NCI-H748 (cell line): ENCODE results near the gene CT45A7.
"Not testable (repeated sequence)": the region's sequence is repeated elsewhere in the genome, so short reads cannot be mapped to it uniquely, and the experiment has no call there.

ENCODE experiments used
- DNase-seq: peaks from one replicate; lab custom pipeline; 2025; ENCODE audit not compliant: unreplicated experiment; lab: John Stamatoyannopoulos, UW

The CT45A7 gene

GRCh38 chrX:135837180-135837579, at the start of gene CT45A7:
Gene CT45A7, minus strand, starts transcription at chrX:135837280. Its CDS starts 3,747 bp downstream, at chrX:135833533.
- not testable (repeated sequence) for DNase-seq

GRCh38 chrX:135882741-135883140, 45.7 kb upstream of the CT45A7 start:
- not testable (repeated sequence) for DNase-seq

- not testable (repeated sequence) for DNase-seq
Measured at GRCh38 chrX:135871712-135872111, 34.6 kb upstream of the CT45A7 start, which contains the start of gene CT45A9. Gene CT45A9, minus strand, starts transcription at chrX:135871812. Its CDS starts 3,751 bp downstream, at chrX:135868061.

- DNase-seq = not testable (repeated sequence)
Measured at GRCh38 chrX:135854438-135854837, 17.4 kb upstream of the CT45A7 start, which contains the start of gene CT45A8. Gene CT45A8, minus strand, starts transcription at chrX:135854538. Its CDS starts 3,755 bp downstream, at chrX:135850783.

GRCh38 chrX:135819912-135820311, 17.2 kb downstream of the CT45A7 start, which contains the start of gene CT45A2:
Gene CT45A2, minus strand, starts transcription at chrX:135820012. Its CDS starts 3,747 bp downstream, at chrX:135816265.
- not testable (repeated sequence) for DNase-seq

GRCh38 chrX:135802687-135803086, 34.4 kb downstream of the CT45A7 start, which contains the start of gene CT45A6:
Gene CT45A6, minus strand, starts transcription at chrX:135802787. Its CDS starts 3,794 bp downstream, at chrX:135798993.
- DNase-seq = not testable (repeated sequence)

GRCh38 chrX:135785403-135785802, 51.7 kb downstream of the CT45A7 start, which contains the start of gene CT45A5:
Gene CT45A5, minus strand, starts transcription at chrX:135785503. Its CDS starts 3,774 bp downstream, at chrX:135781729.
- DNase-seq = not testable (repeated sequence)
